IMR-90 (cell line): ENCODE data around the gene FRZB. TPM values are rescaled to one million over a fixed set of nuclear protein-coding genes. Genes with fewer than 3 reads are reported as not detected.

Experiments used
- ATAC-seq: fragments of 200-7000 bp; cut with Tn5 transposase; 2 replicates; pipeline ENCODE4 v1.9.1; 2020; ENCODE audit warnings: low read depth, mild to moderate bottlenecking, moderate library complexity
- BruUV-seq: library from RNA; stranded (reverse); fragments of 400-500 nt; replicated peaks from 2 replicates; lab custom pipeline; 2021; lab: Mats Ljungman, UMichigan
- CTCF ChIA-PET: fragments of 300-600 bp; formaldehyde crosslinking; extraction: SDS; loops from one replicate; lab custom pipeline; 2021; ENCODE audit warnings: antibody characterized with exemption; lab: Yijun Ruan, JAX
- POLR2A ChIA-PET: fragments of 300-600 bp; sonication (Branson Sonifier 250); formaldehyde crosslinking; loops from one replicate; lab custom pipeline; 2022; ENCODE audit warnings: antibody characterized with exemption; ENCODE audit not compliant: unreplicated experiment; lab: Charles Lee
- DNase-seq: peaks from one replicate; pipeline ENCODE4 v3.0.0; 2013
- H2AFZ ChIP-seq: replicated peaks from 2 replicates; pipeline ENCODE3; 2013; ENCODE audit warnings: low read length, mild to moderate bottlenecking; ENCODE audit not compliant: poor library complexity
- H2AK5ac ChIP-seq: 2 replicates; pipeline ENCODE4 v1.6.1; 2013; ENCODE audit warnings: low read depth, low read length, inconsistent platforms
- H2AK9ac ChIP-seq: replicated peaks from 2 replicates; pipeline ENCODE3; 2013; ENCODE audit warnings: mild to moderate bottlenecking, low read depth, low read length, moderate library complexity; ENCODE audit not compliant: poor library complexity
- H2BK120ac ChIP-seq: 2 replicates; pipeline ENCODE4 v1.6.1; 2013; ENCODE audit warnings: low read depth, low read length, inconsistent platforms
- H2BK15ac ChIP-seq: 3 replicates; pipeline ENCODE4 v1.6.1; 2013; ENCODE audit warnings: low read depth, low read length, inconsistent platforms
- H2BK20ac ChIP-seq: 2 replicates; pipeline ENCODE4 v1.6.1; 2013; ENCODE audit warnings: low read depth, mild to moderate bottlenecking, inconsistent platforms, low read length, moderate library complexity
- H2BK5ac ChIP-seq: 2 replicates; pipeline ENCODE4 v1.6.1; 2013; ENCODE audit warnings: mild to moderate bottlenecking, low read depth, low read length, inconsistent platforms; ENCODE audit not compliant: poor library complexity, severe bottlenecking
- H3K14ac ChIP-seq: replicated peaks from 2 replicates; pipeline ENCODE4 v1.6.1; 2013; ENCODE audit warnings: low read depth, low read length, inconsistent platforms
- H3K18ac ChIP-seq: 2 replicates; pipeline ENCODE4 v1.6.1; 2013; ENCODE audit warnings: low read depth, low read length, control low read depth
- H3K23ac ChIP-seq: 2 replicates; pipeline ENCODE4 v1.6.1; 2013; ENCODE audit warnings: low read depth, low read length, inconsistent platforms
- H3K27ac ChIP-seq: 2 replicates; pipeline ENCODE4 v1.5.1; 2013; ENCODE audit warnings: mild to moderate bottlenecking, control low read depth, low read length; ENCODE audit not compliant: insufficient read depth
- H3K27me3 ChIP-seq: 2 replicates; pipeline ENCODE4 v1.6.1; 2013; ENCODE audit warnings: low read length; ENCODE audit not compliant: control insufficient read depth, insufficient read depth
- H3K36me3 ChIP-seq: 2 replicates; pipeline ENCODE4 v1.6.1; 2013; ENCODE audit warnings: low read length, mixed read lengths; ENCODE audit not compliant: control insufficient read depth, insufficient read depth
- H3K4ac ChIP-seq: 2 replicates; pipeline ENCODE4 v1.6.1; 2013; ENCODE audit warnings: low read depth, low read length, inconsistent platforms
- H3K4me1 ChIP-seq: 2 replicates; pipeline ENCODE4 v1.6.1; 2013; ENCODE audit warnings: low read length, mixed read lengths; ENCODE audit not compliant: control insufficient read depth, insufficient read depth
- H3K4me2 ChIP-seq: 2 replicates; pipeline ENCODE4 v1.6.1; 2013; ENCODE audit warnings: low read depth, mild to moderate bottlenecking, control low read depth, low read length, moderate library complexity
- H3K4me3 ChIP-seq: 2 replicates; pipeline ENCODE4 v1.5.1; 2013; ENCODE audit warnings: low read depth, mild to moderate bottlenecking, control low read depth, low read length, moderate library complexity; ENCODE audit not compliant: insufficient read depth
- H3K56ac ChIP-seq: 2 replicates; pipeline ENCODE4 v1.6.1; 2013; ENCODE audit warnings: low read length, inconsistent platforms; ENCODE audit not compliant: insufficient read depth; ENCODE audit errors: extremely low read depth
- H3K79me1 ChIP-seq, 2 experiments: 2 replicates each; pipeline ENCODE4 v1.6.1; 2013; ENCODE audit warnings: low read length in 2 of 2, inconsistent platforms in 1 of 2, low read depth in 1 of 2
- H3K9ac ChIP-seq: 2 replicates; pipeline ENCODE4 v1.6.1; 2013; ENCODE audit warnings: low read depth, low read length, control low read depth
- H3K9me1 ChIP-seq: 2 replicates; pipeline ENCODE4 v1.6.1; 2013; ENCODE audit warnings: low read length, inconsistent platforms; ENCODE audit not compliant: insufficient read depth
- H3K9me3 ChIP-seq: 2 replicates; pipeline ENCODE4 v1.6.1; 2013; ENCODE audit warnings: low read length; ENCODE audit not compliant: control insufficient read depth, insufficient read depth
- H4K20me1 ChIP-seq: 2 replicates; pipeline ENCODE4 v1.6.1; 2013; ENCODE audit warnings: low read length, inconsistent platforms; ENCODE audit not compliant: insufficient read depth
- H4K5ac ChIP-seq: 2 replicates; pipeline ENCODE4 v1.6.1; 2013; ENCODE audit warnings: mild to moderate bottlenecking, low read depth, low read length, control low read depth
- H4K8ac ChIP-seq, 2 experiments: 2 replicates each; pipeline ENCODE4 v1.6.1; 2013; ENCODE audit warnings: low read depth in 2 of 2, low read length in 2 of 2, control low read depth in 1 of 2, inconsistent platforms in 1 of 2
- H4K91ac ChIP-seq: 2 replicates; pipeline ENCODE4 v1.6.1; 2013; ENCODE audit warnings: low read depth, low read length, inconsistent platforms; ENCODE audit not compliant: insufficient read depth
- CEBPB ChIP-seq: IDR thresholded peaks from 2 replicates; pipeline ENCODE4 v1.6.1; 2012; ENCODE audit warnings: low read depth, low read length, improper control_type of control experiment
- CHD1 ChIP-seq: IDR thresholded peaks from 2 replicates; pipeline ENCODE4 v1.6.1; 2012; ENCODE audit warnings: low read depth, low read length, improper control_type of control experiment
- CTCF ChIP-seq: conservative IDR thresholded peaks from 2 replicates; pipeline ENCODE4 v1.5.1; 2012; ENCODE audit warnings: mild to moderate bottlenecking, low read depth, low read length, improper control_type of control experiment
- FOS ChIP-seq: fragments of 150-350 bp; IDR thresholded peaks from 2 replicates; pipeline ENCODE4 v1.6.1; 2016; ENCODE audit warnings: low read depth, low read length
- MAFK ChIP-seq: IDR thresholded peaks from 2 replicates; pipeline ENCODE4 v1.6.1; 2012; ENCODE audit warnings: low read depth, low read length, improper control_type of control experiment
- MAZ ChIP-seq: IDR thresholded peaks from 2 replicates; pipeline ENCODE4 v1.6.1; 2012; ENCODE audit warnings: low read depth, mild to moderate bottlenecking, low read length, improper control_type of control experiment, moderate library complexity, borderline replicate concordance
- MXI1 ChIP-seq: IDR thresholded peaks from 2 replicates; pipeline ENCODE4 v1.6.1; 2012; ENCODE audit warnings: low read depth, mild to moderate bottlenecking, low read length, moderate library complexity, borderline replicate concordance
- POLR2A ChIP-seq: IDR thresholded peaks from 2 replicates; pipeline ENCODE4 v1.6.1; 2012; ENCODE audit warnings: mild to moderate bottlenecking, low read depth, low read length
- RAD21 ChIP-seq: IDR thresholded peaks from 2 replicates; pipeline ENCODE4 v1.6.1; 2012; ENCODE audit warnings: low read length, improper control_type of control experiment
- RCOR1 ChIP-seq: IDR thresholded peaks from 2 replicates; pipeline ENCODE4 v1.6.1; 2012; ENCODE audit warnings: mild to moderate bottlenecking, low read length, improper control_type of control experiment; ENCODE audit not compliant: insufficient replicate concordance
- SMC3 ChIP-seq: fragments of 150-350 bp; IDR thresholded peaks from 2 replicates; pipeline ENCODE4 v1.6.1; 2016; ENCODE audit warnings: low read depth, mild to moderate bottlenecking, antibody characterized with exemption, low read length, moderate library complexity
- USF2 ChIP-seq: fragments of 150-350 bp; IDR thresholded peaks from 2 replicates; pipeline ENCODE4 v1.6.1; 2017; ENCODE audit warnings: mild to moderate bottlenecking, antibody characterized with exemption, low read length, low read depth
- WGBS, 2 experiments: methylation state at CpG; one replicate each; pipeline versions ENCODE4 v1.1.5 to v1.1.7; 2013; ENCODE audit warnings: missing lambda C conversion rate in 2 of 2; ENCODE audit not compliant: insufficient read length in 1 of 2; ENCODE audit errors: extremely low coverage in 2 of 2; 5-methylcytosine and 5-hydroxymethylcytosine counted together
- dilution Hi-C: fragments of 300-500 bp; cut with HindIII; formaldehyde crosslinking; loops from one replicate; pipeline ENCODE4 v1.14.3; 2018; ENCODE audit warnings: low sequenced_read_pairs; ENCODE audit not compliant: unreplicated experiment
- in situ Hi-C: fragments of 300-500 bp; cut with MboI; formaldehyde crosslinking; loops from 3 replicates; pipeline ENCODE4 v1.14.3; 2019; ENCODE audit warnings: low sequenced_read_pairs, inconsistent platforms, mixed read lengths
- intact Hi-C: fragments of 100-400 bp; cut with micrococcal nuclease; formaldehyde crosslinking; loops from 2 replicates; pipeline ENCODE4 v1.10.0; 2022
- polyA plus RNA-seq, 3 experiments: library from polyadenylated mRNA; depleted of rRNA; stranded (reverse); fragments of >200 nt; gene quantifications; 2 replicates each; pipeline ENCODE4 v1.2.3, GENCODE V29; 2012; ENCODE audit warnings: low replicate concordance in 1 of 3
- total RNA-seq: library from RNA; depleted of rRNA; stranded (reverse); fragments of >200 nt; gene quantifications from 2 replicates; pipeline ENCODE4 v1.2.3, GENCODE V29; 2012

Gene FRZB
- total and polyA plus RNA-seq, 2 of the 4 experiments (the other 2 are of a cell fraction), result 0.18 to 1.2 TPM

GRCh38 chr2:182817558-182817957 is 48.9 kb downstream of the FRZB start:
- H2BK5ac ChIP-seq, result no peak overlapping the region
- no peak overlapping the region for H4K8ac ChIP-seq
- no peak overlapping the region for H3K18ac ChIP-seq
- no TSS peak for BruUV-seq
- TF ChIP-seq MAFK, result no peak
- no peak for TF ChIP-seq USF2
- TF ChIP-seq RAD21, result no peak
- TF ChIP-seq RCOR1, result no peak
- no peak for TF ChIP-seq MXI1
- TF ChIP-seq CHD1, result no peak
- no peak for TF ChIP-seq SMC3
- TF ChIP-seq MAZ, result no peak
- no peak for TF ChIP-seq CEBPB
- no peak for TF ChIP-seq CTCF
- no peak for TF ChIP-seq POLR2A
- TF ChIP-seq FOS, result no peak
- WGBS, 2 experiments, result no CpG with 5 or more reads among the region's 2 CpGs
- H2BK15ac ChIP-seq, result no peak overlapping the region
- no peaks in the 10 kb centered on the region for H3K9me1 ChIP-seq
- no peaks in the 10 kb centered on the region for H3K9me3 ChIP-seq
- in situ Hi-C loops (no loop called here), dilution Hi-C loops (no loop called here), intact Hi-C loops (no loop called here)
- POLR2A ChIA-PET, result no interaction called here
- ATAC-seq, result no peak
- no peak overlapping the region for H3K56ac ChIP-seq
- H3K36me3 ChIP-seq, result no peaks in the 10 kb centered on the region
- H3K27me3 ChIP-seq, result peaks cover 10% of the 10 kb centered on the region
- no peak overlapping the region for H4K5ac ChIP-seq
- H2AFZ ChIP-seq, result no peak overlapping the region
- no peak overlapping the region for H3K4me3 ChIP-seq
- H3K79me1 ChIP-seq, result no peaks in the 10 kb centered on the region
- H3K14ac ChIP-seq, result no peak overlapping the region
- no peak overlapping the region for H2AK9ac ChIP-seq
- no peak overlapping the region for H2BK120ac ChIP-seq
- no peak overlapping the region for H3K9ac ChIP-seq
- no peak overlapping the region for H3K27ac ChIP-seq
- H2BK20ac ChIP-seq, result no peak overlapping the region
- no peaks in the 10 kb centered on the region for H4K20me1 ChIP-seq
- H3K4ac ChIP-seq, result no peak overlapping the region
- no peak overlapping the region for H4K91ac ChIP-seq
- no peak overlapping the region for H3K23ac ChIP-seq
- no peak overlapping the region for H3K4me2 ChIP-seq
- CTCF ChIA-PET, result interaction anchor here (1.0 to 1.7 kb wide), 2 partner anchors 17 to 33 kb away, joined by 4 to 5 read pairs; no protein-coding TSS in a partner anchor
- no peak for DNase-seq
- H3K4me1 ChIP-seq, result no peaks in the 10 kb centered on the region
- H2AK5ac ChIP-seq, result no peak overlapping the region
